Measurements from ENCODE around the gene PDZRN3. TPM values are rescaled to one million over a fixed set of nuclear protein-coding genes. Genes with fewer than 3 reads are reported as not detected.
A peak's percentile ranks its signal among the peaks of the same experiment; 100 is the strongest.

PDZRN3 gene
- total and polyA plus RNA-seq, 4 donors, result 33.6 to 86.3 (median 52.6) TPM

DNA sequence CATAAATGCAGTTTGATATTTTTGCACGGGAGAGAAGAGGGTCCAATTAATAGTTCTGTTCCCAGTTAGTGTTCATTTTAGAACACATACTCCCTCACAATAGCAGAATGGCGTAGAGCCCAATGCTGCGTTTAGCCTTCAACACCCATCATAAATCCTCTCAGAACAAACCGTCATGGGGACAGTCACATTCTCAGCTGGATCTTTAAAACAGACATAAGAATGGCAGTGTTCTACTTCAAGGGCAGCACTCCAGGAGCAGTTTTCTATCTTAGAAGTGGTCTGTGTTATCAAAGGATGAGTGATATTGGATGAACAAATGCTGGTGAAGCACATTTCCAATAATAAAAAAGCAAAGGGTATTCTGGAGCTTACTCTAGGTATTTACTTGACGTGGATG lies 230.5 kb downstream of the PDZRN3 start:
- Histone ChIP-seq H3K4me1 (ENCODE audit: control insufficient read depth in 1 of 2, insufficient read depth in 2 of 2, low read length in 2 of 2) (peaks cover 0 to 2% of the 10 kb centered on the region in 2 donors), H3K27ac (ENCODE audit: low read depth in 1 of 2, low read length in 2 of 2) (no peak overlapping the region), H3K9me3 (ENCODE audit: control insufficient read depth, low read length) (no peaks in the 10 kb centered on the region), H3K36me3 (ENCODE audit: control insufficient read depth in 1 of 2, insufficient read depth in 2 of 2, low read length in 1 of 2) (peaks cover 4 to 7% of the 10 kb centered on the region in 2 donors), H3K27me3 (ENCODE audit: control insufficient read depth in 1 of 2, insufficient read depth in 2 of 2, low read length in 1 of 2) (no peaks in the 10 kb centered on the region), H3K4me3 (ENCODE audit: low read length in 2 of 2) (no peak overlapping the region)
- intact Hi-C loops (cut with DNase I), result no loop called here
- ATAC-seq (ENCODE audit: low FRiP score) (no peak), DNase-seq (no peak)
- WGBS, 2 donors, result 77 to 80% methylated on average over 5 of the region's 5 CpGs

- WGBS, 2 donors, result 94 to 96% methylated on average over 9 of the region's 9 CpGs
- Histone ChIP-seq H3K4me3 (ENCODE audit: low read length in 2 of 2) (no peak overlapping the region), H3K36me3 (ENCODE audit: control insufficient read depth in 1 of 2, insufficient read depth in 2 of 2, low read length in 1 of 2) (peaks cover 4 to 7% of the 10 kb centered on the region in 2 donors), H3K27ac (ENCODE audit: low read depth in 1 of 2, low read length in 2 of 2) (no peak overlapping the region), H3K9me3 (ENCODE audit: control insufficient read depth, low read length) (no peaks in the 10 kb centered on the region), H3K4me1 (ENCODE audit: control insufficient read depth in 1 of 2, insufficient read depth in 2 of 2, low read length in 2 of 2) (peaks cover 0 to 2% of the 10 kb centered on the region in 2 donors), H3K27me3 (ENCODE audit: control insufficient read depth in 1 of 2, insufficient read depth in 2 of 2, low read length in 1 of 2) (no peaks in the 10 kb centered on the region)
- intact Hi-C loops (cut with DNase I), result no loop called here
- no peak for ATAC-seq (ENCODE audit: low FRiP score)
- DNase-seq, result no peak
Observed at GRCh38 chr3:73393005-73393404, 231.7 kb downstream of the PDZRN3 start.

DNA sequence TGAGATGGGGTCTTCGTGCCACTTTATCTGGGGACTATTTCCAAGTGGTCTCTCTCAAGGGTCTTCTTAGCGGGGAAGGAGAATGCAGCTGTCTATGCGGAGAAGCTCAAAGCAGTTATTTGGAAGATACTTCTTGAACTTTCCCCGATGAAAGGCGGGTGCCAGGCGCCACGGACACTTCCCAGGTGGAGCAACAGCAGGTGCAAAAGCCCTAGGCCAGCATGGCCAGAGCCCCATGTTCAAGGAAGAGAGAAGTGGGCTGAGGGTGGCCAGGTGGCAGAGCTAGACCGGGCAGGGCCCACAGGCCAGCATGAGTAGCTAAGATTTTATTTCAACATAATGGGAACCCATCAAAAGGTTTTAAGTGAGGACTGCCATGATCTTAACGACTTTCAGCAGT lies 232.8 kb downstream of the PDZRN3 start:
- Histone ChIP-seq H3K36me3 (ENCODE audit: control insufficient read depth in 1 of 2, insufficient read depth in 2 of 2, low read length in 1 of 2) (peaks cover 4 to 5% of the 10 kb centered on the region in 2 donors), H3K4me1 (ENCODE audit: control insufficient read depth in 1 of 2, insufficient read depth in 2 of 2, low read length in 2 of 2) (no peaks in the 10 kb centered on the region), H3K27ac (ENCODE audit: low read depth in 1 of 2, low read length in 2 of 2) (no peak overlapping the region), H3K4me3 (ENCODE audit: low read length in 2 of 2) (no peak overlapping the region), H3K9me3 (ENCODE audit: control insufficient read depth, low read length) (no peaks in the 10 kb centered on the region), H3K27me3 (ENCODE audit: control insufficient read depth in 1 of 2, insufficient read depth in 2 of 2, low read length in 1 of 2) (no peaks in the 10 kb centered on the region)
- ATAC-seq (ENCODE audit: low FRiP score), result no peak
- intact Hi-C loops (cut with DNase I), result no loop called here
- WGBS, 2 donors, result 95 to 97% methylated on average over 9 of the region's 9 CpGs
- no peak for DNase-seq

DNA sequence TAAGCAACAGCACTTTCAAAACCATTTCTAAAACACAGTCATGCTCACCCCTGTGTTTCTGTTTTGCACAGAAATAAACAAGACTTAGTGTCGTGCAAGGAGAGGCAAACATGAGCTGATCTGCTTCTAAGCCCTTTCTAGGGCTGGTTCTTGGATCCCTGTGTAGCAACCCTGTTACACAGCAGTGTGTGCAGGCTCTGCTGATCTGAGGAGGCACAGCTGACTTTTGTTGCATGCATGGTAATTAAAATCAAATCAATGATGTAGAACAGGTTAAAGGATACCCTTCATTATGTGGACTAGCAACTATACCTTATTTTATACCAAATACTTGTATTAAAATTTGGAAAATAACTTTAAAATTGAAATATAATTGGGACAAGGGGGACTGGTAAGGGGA lies 234.8 kb downstream of the PDZRN3 start:
- 83 to 92% methylated on average over 1 of the region's 1 CpG for WGBS, 2 donors
- Histone ChIP-seq H3K4me1 (ENCODE audit: control insufficient read depth in 1 of 2, insufficient read depth in 2 of 2, low read length in 2 of 2) (no peaks in the 10 kb centered on the region), H3K36me3 (ENCODE audit: control insufficient read depth in 1 of 2, insufficient read depth in 2 of 2, low read length in 1 of 2) (peaks cover 3 to 8% of the 10 kb centered on the region in 2 donors), H3K27ac (ENCODE audit: low read depth in 1 of 2, low read length in 2 of 2) (peak overlapping the region in 1 of 2 donors; percentile 56), H3K4me3 (ENCODE audit: low read length in 2 of 2) (no peak overlapping the region), H3K27me3 (ENCODE audit: control insufficient read depth in 1 of 2, insufficient read depth in 2 of 2, low read length in 1 of 2) (no peaks in the 10 kb centered on the region), H3K9me3 (ENCODE audit: control insufficient read depth, low read length) (no peaks in the 10 kb centered on the region)
- intact Hi-C loops (cut with DNase I), result loop anchor here in 1 of 2 donors (5.0 kb wide), 1 partner anchor 42 kb away; no protein-coding TSS in a partner anchor
- ATAC-seq (ENCODE audit: low FRiP score), result no peak
- DNase-seq, result no peak

DNA sequence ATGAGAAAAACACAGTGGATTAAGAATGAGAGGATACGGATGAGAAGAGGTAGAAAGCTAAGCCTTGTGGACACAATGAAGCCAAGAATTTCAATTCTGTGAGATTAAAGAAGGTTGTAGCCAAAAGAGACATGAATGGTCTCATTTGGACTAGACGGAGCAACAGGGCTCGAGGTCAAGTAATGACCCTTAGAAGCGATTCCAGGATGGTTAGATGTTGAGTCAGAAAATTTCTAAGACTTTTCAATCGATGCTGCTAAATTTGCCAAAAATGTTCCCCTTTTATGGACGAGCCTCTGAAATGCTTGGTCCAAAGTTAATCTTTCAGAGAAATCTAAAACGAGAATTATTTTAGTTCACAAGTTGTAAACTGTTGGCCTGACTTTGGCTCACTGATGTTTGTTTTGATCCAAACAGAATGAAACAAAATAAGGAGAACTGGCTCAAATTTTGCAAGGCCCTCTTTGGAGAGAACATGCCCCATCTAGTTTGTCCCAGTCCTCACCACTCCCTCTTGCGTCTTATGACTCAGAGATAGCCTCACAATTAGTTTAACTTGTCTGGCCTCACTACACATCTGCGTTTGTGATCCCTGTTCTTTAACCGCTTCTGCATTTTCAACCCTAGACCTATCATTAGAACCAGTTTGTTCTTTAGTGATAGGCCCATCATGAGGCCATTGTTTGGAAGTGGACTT lies 235.5 kb downstream of the PDZRN3 start:
- ATAC-seq (ENCODE audit: low FRiP score), result peak; percentile 77
- Histone ChIP-seq H3K4me3 (ENCODE audit: low read length in 2 of 2) (no peak overlapping the region), H3K27ac (ENCODE audit: low read depth in 1 of 2, low read length in 2 of 2) (peak overlapping the region in 1 of 2 donors; percentile 56), H3K36me3 (ENCODE audit: control insufficient read depth in 1 of 2, insufficient read depth in 2 of 2, low read length in 1 of 2) (peaks cover 4 to 8% of the 10 kb centered on the region in 2 donors), H3K4me1 (ENCODE audit: control insufficient read depth in 1 of 2, insufficient read depth in 2 of 2, low read length in 2 of 2) (no peaks in the 10 kb centered on the region), H3K9me3 (ENCODE audit: control insufficient read depth, low read length) (no peaks in the 10 kb centered on the region), H3K27me3 (ENCODE audit: control insufficient read depth in 1 of 2, insufficient read depth in 2 of 2, low read length in 1 of 2) (no peaks in the 10 kb centered on the region)
- DNase-seq, result no peak
- WGBS, 2 donors, result 23 to 26% methylated on average over 10 of the region's 10 CpGs
- intact Hi-C loops (cut with DNase I), result loop anchor here in 1 of 2 donors (5.0 kb wide), 1 partner anchor 43 kb away; no protein-coding TSS in a partner anchor

DNA sequence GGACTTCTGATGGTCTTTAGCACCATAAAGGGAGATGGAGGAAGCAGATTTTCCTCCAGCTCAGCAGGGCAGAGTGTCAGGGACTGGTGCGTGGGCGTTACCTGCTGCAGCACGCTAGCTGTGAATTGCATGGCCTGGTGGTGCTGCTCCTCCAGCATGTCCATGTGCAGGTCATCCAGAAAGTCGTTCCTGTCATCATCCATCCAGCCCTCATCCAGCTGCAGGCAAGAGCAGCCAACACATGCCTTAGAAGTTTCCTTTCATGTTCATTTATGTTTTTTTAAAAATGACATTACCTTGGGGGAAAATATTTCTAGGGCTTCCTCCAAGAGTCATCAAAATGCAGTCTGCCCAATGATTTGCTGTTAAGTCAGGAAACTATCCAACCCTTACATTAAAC lies 239.2 kb downstream of the PDZRN3 start:
- no peak for ATAC-seq (ENCODE audit: low FRiP score)
- WGBS, 2 donors, result 69 to 71% methylated on average over 4 of the region's 4 CpGs

DNA sequence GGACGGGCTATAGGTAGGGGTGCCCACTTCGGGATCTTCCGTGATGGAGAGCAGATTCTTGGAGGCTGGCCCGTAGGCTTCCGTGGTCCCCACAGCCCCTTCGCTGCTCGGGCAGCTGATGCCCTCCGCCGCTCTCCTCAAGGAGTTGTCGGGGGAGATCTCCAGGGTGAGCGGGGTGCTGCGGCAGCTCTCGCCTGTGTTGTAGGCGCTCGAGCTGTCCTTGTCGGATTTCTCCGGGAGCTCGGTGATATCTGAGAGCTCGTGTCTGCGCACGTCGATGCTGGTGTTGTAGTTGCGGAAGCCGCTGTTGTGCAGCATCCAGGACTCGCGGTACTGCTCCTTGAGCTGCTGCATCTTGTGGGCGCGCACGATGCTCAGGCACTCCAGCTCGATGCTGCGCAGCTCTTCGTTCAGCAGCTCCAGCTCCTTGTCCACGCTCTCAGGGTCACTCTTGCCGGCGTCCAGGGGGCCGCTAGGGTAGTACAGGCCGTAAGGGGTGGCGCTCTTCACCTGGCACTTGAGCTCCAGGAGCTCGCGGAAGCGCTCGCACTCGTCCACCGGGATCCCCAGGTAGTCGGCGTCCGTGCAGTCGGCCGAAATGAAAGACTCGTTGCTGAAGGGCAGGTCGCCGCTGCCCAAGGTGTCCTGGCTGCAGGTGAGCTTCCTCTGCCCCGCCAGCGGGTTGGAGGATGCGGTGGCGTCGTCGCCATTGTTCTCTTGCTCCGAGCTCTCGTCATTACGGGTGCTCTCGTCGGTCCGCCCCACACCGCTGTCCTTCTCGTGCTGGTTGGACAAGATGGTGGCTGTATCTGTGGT lies 240.4 kb downstream of the PDZRN3 start:
- Histone ChIP-seq H3K4me3 (ENCODE audit: low read length in 2 of 2) (no peak overlapping the region), H3K4me1 (ENCODE audit: control insufficient read depth in 1 of 2, insufficient read depth in 2 of 2, low read length in 2 of 2) (no peaks in the 10 kb centered on the region), H3K27ac (ENCODE audit: low read depth in 1 of 2, low read length in 2 of 2) (no peak overlapping the region), H3K27me3 (ENCODE audit: control insufficient read depth in 1 of 2, insufficient read depth in 2 of 2, low read length in 1 of 2) (no peaks in the 10 kb centered on the region), H3K9me3 (ENCODE audit: control insufficient read depth, low read length) (no peaks in the 10 kb centered on the region), H3K36me3 (ENCODE audit: control insufficient read depth in 1 of 2, insufficient read depth in 2 of 2, low read length in 1 of 2) (peaks cover 5 to 8% of the 10 kb centered on the region in 2 donors)
- 93% methylated on average over 66 of the region's 66 CpGs for WGBS, 2 donors
- intact Hi-C loops (cut with DNase I), result no loop called here
- ATAC-seq (ENCODE audit: low FRiP score) (peak; percentile 14), DNase-seq (no peak)

More for the DNA sequence above, 239.2 kb downstream of the PDZRN3 start:
- DNase-seq, result no peak
- Histone ChIP-seq H3K9me3 (ENCODE audit: control insufficient read depth, low read length) (no peaks in the 10 kb centered on the region), H3K36me3 (ENCODE audit: control insufficient read depth in 1 of 2, insufficient read depth in 2 of 2, low read length in 1 of 2) (peaks cover 5 to 12% of the 10 kb centered on the region in 2 donors), H3K4me1 (ENCODE audit: control insufficient read depth in 1 of 2, insufficient read depth in 2 of 2, low read length in 2 of 2) (no peaks in the 10 kb centered on the region), H3K4me3 (ENCODE audit: low read length in 2 of 2) (no peak overlapping the region), H3K27ac (ENCODE audit: low read depth in 1 of 2, low read length in 2 of 2) (no peak overlapping the region), H3K27me3 (ENCODE audit: control insufficient read depth in 1 of 2, insufficient read depth in 2 of 2, low read length in 1 of 2) (no peaks in the 10 kb centered on the region)
- intact Hi-C loops (cut with DNase I), result loop anchor here in 1 of 2 donors (5.0 kb wide), 1 partner anchor 47 kb away; no protein-coding TSS in a partner anchor

DNA sequence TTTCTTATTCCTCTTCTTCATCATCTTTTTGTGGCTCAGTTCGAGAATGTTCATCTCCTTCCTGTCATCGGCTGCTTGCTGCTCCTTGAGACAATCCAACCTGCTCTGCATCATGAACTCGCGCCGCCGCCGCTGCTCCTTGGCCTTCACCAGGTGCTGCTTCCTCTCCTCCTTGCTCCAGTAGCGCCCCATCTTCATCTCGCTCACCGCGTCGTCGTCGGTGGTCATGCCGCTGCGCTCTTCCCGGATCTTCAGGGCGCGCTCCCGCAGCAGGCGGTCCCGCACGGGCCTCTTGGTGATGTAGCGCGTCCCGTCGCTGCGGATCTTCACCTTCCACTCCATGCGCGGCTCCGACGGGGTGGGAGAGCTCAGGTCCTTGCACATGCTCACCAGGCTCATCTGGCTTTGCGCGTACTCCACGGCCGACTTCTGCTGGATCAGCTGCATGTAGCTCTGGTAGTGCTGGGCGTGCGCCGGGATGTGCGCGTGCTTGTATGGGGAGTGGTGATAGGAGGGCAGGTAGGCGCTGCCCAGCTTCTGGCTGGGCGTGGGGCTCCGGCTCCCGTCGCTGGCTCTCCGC lies 241.2 kb downstream of the PDZRN3 start:
- Histone ChIP-seq H3K4me3 (ENCODE audit: low read length in 2 of 2) (no peak overlapping the region), H3K36me3 (ENCODE audit: control insufficient read depth in 1 of 2, insufficient read depth in 2 of 2, low read length in 1 of 2) (peaks cover 5 to 8% of the 10 kb centered on the region in 2 donors), H3K4me1 (ENCODE audit: control insufficient read depth in 1 of 2, insufficient read depth in 2 of 2, low read length in 2 of 2) (no peaks in the 10 kb centered on the region), H3K27me3 (ENCODE audit: control insufficient read depth in 1 of 2, insufficient read depth in 2 of 2, low read length in 1 of 2) (no peaks in the 10 kb centered on the region), H3K9me3 (ENCODE audit: control insufficient read depth, low read length) (no peaks in the 10 kb centered on the region), H3K27ac (ENCODE audit: low read depth in 1 of 2, low read length in 2 of 2) (no peak overlapping the region)
- ATAC-seq (ENCODE audit: low FRiP score) (peak; percentile 28), DNase-seq (no peak)
- intact Hi-C loops (cut with DNase I), result no loop called here
- WGBS, 2 donors, result 87 to 90% methylated on average over 47 of the region's 47 CpGs

Data from aorta (tissue), 5 donors.